GM21717 (cell line): Measurements from ENCODE around the gene SCAMP3.

ENCODE experiments used
- ATAC-seq: cut with Tn5 transposase; IDR thresholded peaks from one replicate; pipeline ENCODE4 v1.9.1; 2021; ENCODE audit warnings: mild to moderate bottlenecking, moderate library complexity; ENCODE audit not compliant: unreplicated experiment

The SCAMP3 gene

GRCh38 chr1:155285631-155286044 lies 23.5 kb upstream of the SCAMP3 start:
- ATAC-seq, result no peak

DNA sequence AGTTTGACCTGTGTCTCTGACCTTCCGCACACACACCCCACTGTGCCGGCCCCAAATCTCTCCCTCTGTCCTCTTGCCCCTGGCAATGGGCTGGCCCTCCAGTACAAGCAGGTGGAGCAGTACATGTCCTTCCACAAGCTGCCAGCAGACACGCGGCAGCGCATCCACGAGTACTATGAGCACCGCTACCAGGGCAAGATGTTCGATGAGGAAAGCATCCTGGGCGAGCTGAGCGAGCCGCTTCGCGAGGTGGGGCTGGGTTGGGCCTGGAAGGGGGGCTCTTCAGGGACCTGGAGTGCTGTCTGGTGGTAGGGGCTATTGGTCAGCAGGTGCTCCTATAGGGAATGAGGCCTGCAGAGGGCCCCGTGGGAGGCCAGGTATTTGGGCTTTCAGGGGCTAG lies 22.9 kb upstream of the SCAMP3 start:
- no peak for ATAC-seq

DNA sequence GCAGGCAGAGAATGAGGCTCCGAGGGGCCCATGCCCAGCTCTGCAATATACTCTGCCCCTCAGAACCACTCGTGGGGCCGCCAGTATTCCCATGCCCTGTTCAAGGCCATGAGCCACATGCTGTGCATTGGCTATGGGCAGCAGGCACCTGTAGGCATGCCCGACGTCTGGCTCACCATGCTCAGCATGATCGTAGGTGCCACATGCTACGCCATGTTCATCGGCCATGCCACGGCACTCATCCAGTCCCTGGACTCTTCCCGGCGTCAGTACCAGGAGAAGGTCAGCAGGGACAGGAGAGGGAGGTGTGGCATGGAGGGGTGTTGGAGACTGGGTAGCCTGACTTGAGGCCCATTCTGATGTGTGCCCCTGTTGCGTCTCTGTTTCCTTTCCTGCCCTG lies 22.3 kb upstream of the SCAMP3 start:
- ATAC-seq, result no peak

DNA sequence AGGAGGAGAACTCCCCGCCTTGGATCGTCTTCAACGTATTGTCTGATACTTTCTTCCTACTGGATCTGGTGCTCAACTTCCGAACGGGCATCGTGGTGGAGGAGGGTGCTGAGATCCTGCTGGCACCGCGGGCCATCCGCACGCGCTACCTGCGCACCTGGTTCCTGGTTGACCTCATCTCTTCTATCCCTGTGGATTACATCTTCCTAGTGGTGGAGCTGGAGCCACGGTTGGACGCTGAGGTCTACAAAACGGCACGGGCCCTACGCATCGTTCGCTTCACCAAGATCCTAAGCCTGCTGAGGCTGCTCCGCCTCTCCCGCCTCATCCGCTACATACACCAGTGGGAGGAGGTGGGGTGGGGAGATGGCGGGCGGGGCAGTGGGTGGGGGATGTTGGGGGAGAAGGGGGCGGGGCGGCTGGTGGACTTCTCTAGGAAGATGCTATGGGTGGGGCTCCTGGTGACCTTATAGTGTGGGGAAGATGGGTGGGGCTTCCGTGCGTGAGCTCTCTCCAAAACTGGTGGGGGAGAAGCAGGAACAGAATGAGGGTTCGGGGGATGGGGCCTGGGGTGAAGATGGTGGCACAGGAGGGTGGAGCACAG lies 20.4 kb upstream of the SCAMP3 start:
- no peak for ATAC-seq

GRCh38 chr1:155279268-155279667 lies 17.1 kb upstream of the SCAMP3 start:
- no peak for ATAC-seq

GRCh38 chr1:155278689-155279160 lies 16.6 kb upstream of the SCAMP3 start:
- ATAC-seq, result no peak

DNA sequence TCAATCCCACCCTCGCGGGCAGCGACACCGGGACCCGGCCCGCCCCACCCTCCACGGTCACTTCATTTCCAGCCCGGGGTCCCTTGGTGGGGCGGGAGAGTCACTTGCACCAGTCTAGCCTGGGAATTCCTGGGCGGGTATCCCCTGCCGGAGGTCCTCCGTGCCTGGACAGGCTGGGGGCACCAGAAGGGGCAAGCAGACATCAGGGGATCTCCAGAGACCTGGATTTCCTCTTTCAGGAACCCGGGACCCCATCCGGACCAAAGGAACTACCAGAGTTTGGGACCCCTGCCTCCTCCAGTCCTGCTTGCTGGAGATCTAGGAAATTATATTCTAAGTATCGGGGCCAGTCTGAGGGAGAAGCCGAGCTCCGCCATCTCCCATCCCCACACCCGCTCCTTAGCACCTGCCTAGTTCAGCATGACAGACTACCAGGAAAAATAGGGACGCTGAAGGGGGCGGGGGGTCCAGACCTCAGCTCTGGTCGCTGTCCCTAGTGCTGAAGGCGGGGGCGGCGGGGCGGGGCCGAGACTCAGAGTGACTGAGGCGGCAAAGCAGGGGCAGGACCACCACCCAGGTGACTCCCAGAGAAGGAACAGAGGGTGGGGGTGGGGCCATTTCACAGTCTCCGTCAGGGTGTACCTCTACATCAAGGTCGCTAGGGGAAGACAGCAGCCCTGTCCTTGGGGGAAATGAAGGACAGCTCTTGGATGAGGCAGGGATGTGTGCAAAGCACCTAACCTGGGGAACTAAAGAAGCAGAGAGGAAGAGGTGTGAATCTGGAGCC lies 15.9 kb upstream of the SCAMP3 start:
- no peak for ATAC-seq

DNA sequence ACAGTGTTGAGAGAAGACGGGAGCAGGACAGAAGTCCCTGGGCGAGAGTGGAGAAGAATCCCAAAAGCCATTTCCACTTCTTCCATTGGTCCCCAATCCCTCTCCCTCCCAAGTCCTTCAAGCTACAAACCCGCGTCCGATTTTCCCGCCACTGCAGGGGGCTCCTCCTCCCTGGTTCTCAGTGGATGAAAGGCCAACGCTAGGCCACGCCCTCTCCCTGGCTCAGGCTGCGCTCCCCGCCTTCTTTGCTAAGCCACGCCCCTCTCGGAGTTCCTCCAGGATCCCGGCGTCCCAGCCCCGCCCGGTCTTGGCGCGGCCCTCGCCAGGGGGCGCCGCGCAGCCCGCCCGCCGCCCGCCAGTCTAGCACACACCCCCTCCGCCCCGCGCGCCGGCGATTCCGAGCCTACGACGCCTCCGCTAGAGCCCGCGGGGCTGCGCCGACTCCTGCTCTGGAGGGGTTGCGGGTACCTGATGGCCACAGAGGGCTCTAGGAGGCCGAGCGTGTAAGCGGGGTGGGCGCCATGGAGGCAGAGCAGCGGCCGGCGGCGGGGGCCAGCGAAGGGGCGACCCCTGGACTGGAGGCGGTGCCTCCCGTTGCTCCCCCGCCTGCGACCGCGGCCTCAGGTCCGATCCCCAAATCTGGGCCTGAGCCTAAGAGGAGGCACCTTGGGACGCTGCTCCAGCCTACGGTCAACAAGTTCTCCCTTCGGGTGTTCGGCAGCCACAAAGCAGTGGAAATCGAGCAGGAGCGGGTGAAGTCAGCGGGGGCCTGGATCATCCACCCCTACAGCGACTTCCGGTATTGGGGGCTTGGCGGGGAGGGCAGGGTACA lies 15.1 kb upstream of the SCAMP3 start, which contains the start of gene HCN3:
HCN3 (plus strand) TSS at position 394 of the 832 bp plus-strand sequence; CDS start at position 522, 128 bp downstream.
- peak; percentile 60 for ATAC-seq

GRCh38 chr1:155273343-155274245 lies 11.4 kb upstream of the SCAMP3 start, which contains the start of gene CLK2:
Gene CLK2 (minus strand): TSS chr1:155273504. CDS start chr1:155270977, 2,527 bp downstream.
- peak; percentile 75 for ATAC-seq

- ATAC-seq, result peak; percentile 35
Observed at GRCh38 chr1:155272466-155273342, 10.5 kb upstream of the SCAMP3 start.

DNA sequence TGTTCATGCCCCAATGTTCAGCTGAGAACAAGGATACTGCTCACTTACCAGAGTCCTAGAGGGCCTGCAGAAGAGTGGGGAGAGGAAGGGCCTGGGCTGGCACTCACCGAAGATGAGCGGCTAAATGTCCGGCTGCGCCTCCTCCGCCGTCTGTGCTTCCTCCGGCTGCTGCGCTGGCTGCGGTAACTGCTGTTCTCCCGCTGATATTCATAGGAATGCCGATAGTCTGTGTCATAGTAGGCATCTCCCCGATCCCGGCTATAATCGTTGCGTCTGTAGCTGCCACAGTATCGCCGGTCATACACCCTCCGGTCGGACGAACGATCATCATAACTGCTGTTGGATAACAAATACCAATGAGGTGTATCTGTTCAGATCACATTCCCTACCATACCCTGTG lies 7.2 kb upstream of the SCAMP3 start:
- ATAC-seq, result no peak

GRCh38 chr1:155268630-155269029 lies 6.5 kb upstream of the SCAMP3 start:
- ATAC-seq, result no peak

- ATAC-seq, result no peak
Observed at GRCh38 chr1:155267373-155267772, 5.2 kb upstream of the SCAMP3 start.

GRCh38 chr1:155266553-155266952 lies 4.4 kb upstream of the SCAMP3 start:
- ATAC-seq, result no peak

DNA sequence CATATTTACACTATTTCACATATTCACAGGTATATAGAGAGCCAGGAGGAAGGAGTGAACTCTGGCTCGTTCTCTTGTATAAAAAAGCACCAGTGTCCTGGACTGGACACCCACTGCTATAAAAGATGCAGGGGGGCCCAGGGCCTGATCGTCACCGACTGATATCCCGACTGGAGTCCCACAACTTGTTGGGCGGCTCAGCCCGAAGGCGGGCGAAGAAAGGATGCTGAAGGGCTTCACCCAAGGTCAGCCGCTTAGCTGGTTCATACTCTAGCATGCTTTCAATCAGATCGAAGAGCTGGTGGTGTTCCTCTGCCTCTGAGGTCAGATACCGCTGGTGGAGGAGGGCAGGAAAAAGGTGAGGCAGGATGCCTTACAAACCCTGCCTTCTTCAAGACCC lies 907 bp upstream of the SCAMP3 start:
- ATAC-seq, result no peak

GRCh38 chr1:155261493-155261851 lies 688 bp downstream of the SCAMP3 start:
- no peak for ATAC-seq

- no peak for ATAC-seq
Observed at GRCh38 chr1:155260276-155260675, 1.9 kb downstream of the SCAMP3 start.

DNA sequence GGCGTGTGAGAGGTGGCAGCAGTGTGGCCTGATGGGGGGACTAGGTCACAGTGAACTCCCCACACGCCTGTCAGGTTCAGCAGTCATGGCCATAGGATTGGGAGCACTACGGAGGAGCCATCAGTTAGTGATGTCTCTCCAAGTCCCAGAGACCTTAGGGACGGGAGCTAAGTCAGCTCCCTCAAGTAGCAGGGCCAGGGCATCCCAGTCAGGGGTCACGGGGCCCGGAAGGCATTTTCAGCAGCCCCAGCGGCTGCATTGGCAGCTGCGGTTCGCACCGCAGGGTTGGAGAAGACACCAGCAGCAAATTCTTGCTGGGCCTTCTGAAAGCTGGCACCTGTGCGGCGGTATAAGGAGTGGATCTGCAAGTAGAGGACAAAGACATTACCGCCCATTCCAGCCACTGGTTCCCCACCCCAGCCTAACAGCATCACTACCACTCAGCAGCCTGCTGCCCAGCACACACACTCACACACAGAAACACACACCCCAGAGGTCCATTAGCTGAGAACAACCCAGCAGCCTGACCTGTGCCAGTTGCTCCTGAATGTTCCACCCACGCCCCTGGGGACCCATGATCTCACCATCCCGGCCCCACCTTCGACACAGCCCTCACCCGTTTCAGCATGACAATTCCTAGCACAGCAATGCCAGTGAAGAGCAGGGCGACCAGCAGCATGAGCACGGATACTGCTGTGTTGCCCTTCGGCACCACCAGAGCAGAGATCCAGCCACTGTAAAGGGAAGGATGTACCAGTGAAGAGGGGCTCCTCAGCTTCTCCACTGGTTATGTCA lies 5.9 kb downstream of the SCAMP3 start:
- no peak for ATAC-seq
